ENCODE results near the gene FTSJ1.

DNA sequence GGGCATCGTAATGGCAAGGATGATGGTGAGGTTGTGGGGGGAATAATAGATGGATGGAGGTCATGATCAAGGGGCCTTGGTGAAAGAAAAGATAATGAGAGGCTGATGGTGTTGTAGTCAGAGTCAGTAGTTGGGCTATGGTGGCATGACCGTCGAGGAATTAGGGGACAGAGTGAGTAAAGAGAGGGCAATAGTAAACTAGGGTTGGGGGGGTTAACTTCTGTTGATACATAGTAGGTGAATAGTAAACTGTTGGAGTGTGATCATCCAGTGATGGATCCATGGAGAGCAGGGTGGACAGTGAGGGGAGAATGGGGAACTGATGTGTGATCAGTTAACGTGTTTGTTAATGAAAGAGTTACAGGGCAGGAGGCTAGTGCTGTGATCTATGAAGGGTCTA is 920 bp downstream of the FTSJ1 start:
- TF ChIP-seq, protein P1, sequence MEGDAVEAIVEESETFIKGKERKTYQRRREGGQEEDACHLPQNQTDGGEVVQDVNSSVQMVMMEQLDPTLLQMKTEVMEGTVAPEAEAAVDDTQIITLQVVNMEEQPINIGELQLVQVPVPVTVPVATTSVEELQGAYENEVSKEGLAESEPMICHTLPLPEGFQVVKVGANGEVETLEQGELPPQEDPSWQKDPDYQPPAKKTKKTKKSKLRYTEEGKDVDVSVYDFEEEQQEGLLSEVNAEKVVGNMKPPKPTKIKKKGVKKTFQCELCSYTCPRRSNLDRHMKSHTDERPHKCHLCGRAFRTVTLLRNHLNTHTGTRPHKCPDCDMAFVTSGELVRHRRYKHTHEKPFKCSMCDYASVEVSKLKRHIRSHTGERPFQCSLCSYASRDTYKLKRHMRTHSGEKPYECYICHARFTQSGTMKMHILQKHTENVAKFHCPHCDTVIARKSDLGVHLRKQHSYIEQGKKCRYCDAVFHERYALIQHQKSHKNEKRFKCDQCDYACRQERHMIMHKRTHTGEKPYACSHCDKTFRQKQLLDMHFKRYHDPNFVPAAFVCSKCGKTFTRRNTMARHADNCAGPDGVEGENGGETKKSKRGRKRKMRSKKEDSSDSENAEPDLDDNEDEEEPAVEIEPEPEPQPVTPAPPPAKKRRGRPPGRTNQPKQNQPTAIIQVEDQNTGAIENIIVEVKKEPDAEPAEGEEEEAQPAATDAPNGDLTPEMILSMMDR (IDR thresholded peaks at IDR 0.05; ENCODE audit: insufficient read depth, low read length, poor library complexity, severe bottlenecking) = no peak
- TF ChIP-seq EZH2phosphoT487 (conservative IDR thresholded peaks at IDR 0.05; ENCODE audit: low read length) = no peak

Data from SU-DHL-6 (cell line).